Lung microvascular endothelial cell (primary cell): ENCODE data around the gene STAG1. TPM values are rescaled to one million over a fixed set of nuclear protein-coding genes. Genes with fewer than 3 reads are reported as not detected.
"Not testable (repeated sequence)": the region's sequence is repeated elsewhere in the genome, so short reads cannot be mapped to it uniquely, and the experiment has no call there.

ENCODE experiments used
- DNase-seq, 2 donors: peaks; one replicate each; pipeline versions ENCODE4 v3.0.0 to v3.0.0-alpha.2; 2010; ENCODE audit warnings: low read depth in 2 of 2
- total RNA-seq: library from RNA; depleted of rRNA; stranded (reverse); fragments of >200 nt; gene quantifications from 2 replicates; pipeline ENCODE4 v1.2.1, GENCODE V29; 2014

The STAG1 gene
- total RNA-seq, 1 donor from 2014 or later = 25.4 TPM

DNA sequence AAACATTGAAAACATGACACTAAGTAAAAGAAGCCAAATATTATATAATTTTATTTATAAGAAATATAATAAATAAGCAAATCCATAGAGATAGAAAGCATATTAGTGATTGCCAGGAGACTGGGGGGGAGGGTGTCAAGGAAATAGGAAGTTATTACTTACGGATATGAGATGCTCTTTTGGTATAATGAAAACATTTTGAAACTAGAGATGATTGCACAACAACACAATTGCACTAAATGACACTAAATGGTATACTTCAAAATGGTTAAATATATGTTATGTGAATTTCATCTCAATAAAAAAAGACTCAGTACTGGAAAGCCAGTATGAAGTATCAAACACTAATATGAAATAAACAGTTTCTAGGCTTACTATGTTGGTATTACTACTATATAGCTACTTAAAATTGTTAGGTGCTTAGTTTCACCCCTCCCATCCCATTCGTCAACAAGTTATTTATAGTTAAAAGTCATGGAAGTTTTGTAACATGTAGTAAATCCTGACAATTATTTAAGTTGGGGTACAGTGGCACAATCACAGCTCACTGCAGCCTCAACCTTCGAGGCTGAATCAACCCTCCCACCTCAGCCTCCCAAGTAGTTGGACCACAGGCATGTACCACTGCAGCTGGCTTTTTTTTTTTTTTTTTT is 43.7 kb downstream of the STAG1 start:
- DNase-seq = peak; percentile 13 to 40

DNA sequence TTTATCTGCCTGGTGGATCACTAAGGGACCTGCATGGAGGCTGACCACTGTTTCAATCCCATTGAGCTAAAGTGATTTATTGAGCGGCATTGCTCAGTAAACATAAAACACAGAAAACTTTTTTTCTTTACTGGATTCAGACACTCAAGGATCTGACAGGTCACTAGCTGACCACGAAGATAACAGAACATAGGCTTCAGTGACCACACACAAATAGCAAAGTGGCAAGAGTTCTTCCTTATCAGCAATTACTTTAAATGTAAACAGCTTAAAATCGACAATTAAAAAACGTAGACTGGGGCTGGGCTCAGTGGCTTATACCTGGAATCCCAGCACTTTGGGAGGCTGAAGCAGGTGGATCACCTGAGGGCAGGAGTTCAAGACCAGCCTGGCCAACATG is 48.7 kb downstream of the STAG1 start:
- no peak for DNase-seq

DNA sequence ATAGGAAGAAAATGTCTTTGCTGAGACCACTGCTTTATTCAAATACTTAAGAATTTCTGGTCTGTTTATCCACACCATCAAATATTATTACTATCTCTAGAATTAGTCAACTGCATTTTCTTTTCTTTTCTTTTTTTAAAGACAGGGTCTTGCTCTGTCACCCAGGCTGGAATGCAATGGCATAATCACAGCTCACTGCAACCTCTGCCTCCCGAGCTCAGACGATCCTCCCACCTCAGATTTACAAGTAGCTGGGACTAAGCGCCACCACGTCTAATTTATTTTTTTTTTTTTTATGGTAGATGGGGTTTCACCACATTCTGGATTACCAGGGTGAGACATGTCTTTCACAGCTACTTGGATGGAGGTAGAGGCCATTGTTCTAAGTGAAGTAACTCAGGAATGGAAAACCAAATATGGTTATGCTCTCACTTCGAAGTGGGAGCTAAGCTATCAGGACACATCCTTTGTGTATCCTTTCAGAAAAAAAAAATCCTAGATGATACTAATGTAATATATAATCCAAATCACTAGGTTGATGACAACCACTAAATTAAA is 52.8 kb downstream of the STAG1 start:
- DNase-seq = no peak

DNA sequence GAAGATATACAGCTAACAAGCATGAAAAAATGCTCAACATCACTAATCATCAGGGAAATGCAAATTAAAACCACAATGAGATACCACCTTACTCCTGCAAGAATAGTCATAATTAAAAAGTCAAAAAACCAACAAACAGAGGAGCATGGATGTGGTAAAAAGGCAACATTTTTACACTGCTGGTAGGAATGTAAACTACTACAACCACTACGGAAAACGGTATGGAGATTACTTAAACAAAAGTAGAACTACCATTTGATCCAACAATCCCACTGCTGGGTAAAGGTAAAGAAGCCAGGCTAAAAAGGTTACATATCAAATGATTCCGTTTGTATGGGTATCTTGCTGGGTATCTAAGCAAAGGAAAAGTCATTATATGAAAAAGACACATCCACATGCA is 53.8 kb downstream of the STAG1 start:
- no peak for DNase-seq

DNA sequence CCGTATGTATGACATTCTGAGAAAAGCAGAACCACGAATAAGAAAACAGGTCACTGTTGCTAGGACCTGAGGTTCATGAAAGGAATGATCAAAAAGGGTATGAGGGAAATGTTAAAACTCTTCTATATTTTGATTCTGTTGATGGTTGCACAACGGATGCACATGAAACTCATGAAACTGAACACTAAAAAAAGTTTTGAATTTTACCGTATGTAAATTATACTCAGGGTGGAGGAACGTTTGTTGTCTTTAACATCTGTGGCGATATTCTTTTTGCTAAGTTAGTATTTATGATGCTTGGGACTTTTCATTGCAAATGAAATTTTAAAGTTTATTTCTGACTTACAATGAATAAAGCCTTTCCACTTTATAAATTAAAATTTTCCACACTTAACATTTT is 55.4 kb downstream of the STAG1 start:
- no peak for DNase-seq

DNA sequence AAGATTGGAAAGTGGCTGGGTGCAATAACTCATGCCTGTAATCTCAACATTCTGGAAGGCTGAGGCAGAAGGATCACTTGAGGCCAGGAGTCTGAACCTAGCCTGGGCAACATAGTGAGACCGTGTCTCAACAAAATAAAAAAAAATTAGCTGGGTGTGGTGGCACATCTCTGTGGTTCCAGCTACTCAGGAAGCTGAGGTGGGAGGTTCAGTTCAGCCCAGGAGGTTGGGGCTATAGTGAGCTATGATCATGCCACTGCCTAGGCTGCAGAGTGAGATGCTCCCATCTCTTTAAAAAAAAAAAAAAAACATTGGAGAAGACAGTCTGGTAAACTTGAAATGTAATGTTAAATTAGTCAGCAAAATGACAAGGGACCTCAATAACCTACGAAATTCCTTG is 57.9 kb downstream of the STAG1 start:
- no peak for DNase-seq

DNA sequence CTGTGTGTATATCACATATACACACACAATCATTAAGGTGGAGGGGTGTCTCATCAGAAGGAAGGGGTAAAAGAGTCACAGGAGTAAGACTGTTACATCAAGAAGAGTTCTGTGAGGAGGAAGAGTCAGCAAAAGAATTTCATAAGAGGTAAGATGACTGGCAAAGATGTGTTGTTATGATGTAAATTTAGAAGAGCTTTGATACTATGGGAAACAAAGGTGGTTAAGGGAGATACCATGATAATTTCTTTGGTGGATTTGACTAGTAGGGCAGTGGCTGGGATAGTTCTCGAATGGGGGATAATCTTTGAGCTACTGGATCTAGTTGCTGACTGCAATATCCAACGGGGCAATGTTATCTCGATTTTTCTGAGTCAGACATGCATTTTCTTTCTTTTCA is 61.6 kb downstream of the STAG1 start:
- no peak for DNase-seq

DNA sequence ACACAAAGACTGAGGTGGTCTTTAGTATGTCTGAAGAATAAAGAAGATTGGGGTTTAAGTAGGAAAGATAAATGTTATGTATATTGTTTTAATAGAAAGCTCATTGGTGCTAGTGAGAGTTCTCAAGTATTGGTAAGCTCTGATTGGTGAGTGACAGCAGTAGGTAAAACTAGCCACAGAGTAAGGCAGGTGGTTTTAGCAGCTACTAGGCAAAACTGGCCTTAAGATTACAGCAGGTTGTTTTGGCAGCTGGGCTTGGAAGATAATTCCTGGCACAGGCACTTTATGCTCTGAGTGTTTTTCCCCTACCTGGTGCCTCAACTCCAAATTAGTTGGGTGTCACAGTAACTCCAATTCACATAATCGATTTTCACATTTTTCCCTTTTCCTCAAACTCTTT is 66.3 kb downstream of the STAG1 start:
- DNase-seq = no peak

DNA sequence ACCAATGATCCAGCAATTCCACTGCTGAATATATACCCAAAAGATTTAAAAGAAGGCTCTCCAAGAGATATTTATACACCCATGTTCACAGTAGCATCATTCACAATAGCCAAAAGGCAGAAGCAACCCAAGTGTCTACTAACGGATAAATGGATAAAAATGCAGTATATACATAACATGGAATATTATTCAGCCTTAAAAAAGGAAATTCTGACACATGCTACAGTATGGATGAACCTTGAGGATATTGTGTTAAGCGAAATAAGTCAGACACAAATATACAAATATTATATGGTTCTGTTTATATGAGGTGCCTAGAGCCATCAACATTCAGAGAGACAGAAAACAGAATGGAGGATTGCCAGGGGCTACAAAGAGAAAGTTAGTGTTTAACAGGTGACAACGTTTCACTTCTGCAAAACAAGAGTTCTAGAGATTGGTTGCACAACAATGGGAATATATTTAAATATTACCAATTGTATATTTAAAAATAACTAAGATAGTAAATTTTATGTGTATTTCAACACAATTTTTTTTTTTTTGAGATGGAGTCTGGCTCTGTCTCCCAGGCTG is 69.4 kb downstream of the STAG1 start:
- no peak for DNase-seq

DNA sequence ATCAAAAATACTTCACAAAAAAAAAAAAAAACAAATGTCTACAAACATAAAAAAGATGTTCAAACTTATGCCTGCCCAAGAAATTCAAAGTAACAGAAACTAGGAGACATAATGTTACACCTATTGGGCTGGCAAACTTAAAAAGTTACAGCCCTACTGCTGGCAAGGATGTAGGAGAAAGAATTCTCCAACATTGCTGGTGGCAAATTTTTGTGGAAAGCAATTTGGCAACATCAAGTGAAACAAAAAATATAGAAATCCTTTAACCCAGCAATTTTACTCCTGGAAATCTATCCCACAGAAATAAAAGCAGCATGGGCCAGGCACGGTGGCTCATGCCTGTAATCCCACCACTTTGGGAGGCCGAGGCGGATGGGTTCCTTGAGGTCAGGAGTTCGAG is 73.2 kb downstream of the STAG1 start:
- no peak for DNase-seq

DNA sequence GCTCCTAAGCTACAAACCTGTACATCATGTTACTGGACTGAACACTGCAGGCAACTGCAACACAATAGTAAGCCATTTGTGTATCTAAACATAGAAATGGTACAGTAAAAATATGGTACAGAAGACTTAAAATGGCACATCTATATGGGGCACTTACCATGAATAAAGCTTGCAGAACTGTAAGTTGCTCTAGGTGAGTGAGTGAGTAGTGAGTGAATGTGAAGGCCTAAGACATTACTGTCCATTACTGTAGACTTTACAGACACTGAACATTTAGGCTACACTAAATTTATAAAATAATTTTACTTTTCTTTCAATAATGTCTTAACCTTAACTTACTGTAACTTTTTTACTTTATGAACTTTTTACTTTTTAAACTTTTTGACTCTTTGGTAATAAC is 76.2 kb downstream of the STAG1 start:
- no peak for DNase-seq

DNA sequence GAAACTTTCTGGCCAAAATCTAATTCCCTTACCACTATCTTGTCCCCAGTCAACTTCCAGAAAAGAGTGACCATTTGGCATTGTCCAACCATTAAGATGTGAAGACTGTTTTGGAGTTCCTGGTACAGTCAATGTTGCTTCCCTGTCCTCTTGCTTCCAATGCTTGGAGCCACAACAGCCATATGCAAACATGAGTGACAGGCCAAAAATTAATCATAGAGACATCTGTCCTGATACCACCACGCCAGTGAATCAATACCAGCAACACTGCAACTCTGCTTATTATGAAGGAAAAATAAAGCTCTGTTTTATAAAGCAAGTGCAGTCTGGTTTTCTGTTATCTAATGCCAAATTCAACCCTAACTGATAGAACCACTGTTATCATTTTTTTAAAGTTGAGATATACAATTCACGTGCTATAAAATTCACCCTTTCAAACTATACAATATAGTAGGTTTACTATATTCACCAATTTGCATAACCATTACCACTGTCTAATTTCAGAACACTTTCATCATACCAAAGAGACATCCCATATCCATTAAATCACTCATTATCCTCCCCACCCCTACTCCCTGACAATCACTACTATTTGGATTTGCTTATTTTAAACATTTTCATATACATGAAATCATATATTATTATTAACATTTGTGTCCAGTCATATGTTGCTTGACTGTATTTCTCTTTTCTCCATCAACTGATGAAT is 76.9 kb downstream of the STAG1 start:
- DNase-seq = no peak

DNA sequence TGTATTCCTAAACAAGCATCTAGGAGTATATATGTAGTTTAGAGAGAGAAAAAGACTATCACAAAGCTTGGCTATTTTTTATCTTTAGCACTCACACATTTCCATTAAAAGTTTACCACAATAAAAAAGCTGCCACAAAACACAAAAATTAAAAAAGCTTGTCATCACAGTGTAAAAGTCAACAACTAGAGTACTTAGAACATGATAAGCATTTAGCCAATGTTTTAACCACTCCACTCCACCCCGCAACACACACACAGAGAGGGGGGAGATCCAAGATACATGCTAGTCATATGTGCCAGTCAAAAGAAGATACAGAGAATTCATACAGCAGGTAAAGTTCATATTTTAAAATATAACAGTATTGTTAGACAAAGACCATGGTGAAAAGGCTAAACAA is 79.7 kb downstream of the STAG1 start:
- DNase-seq = no peak

DNA sequence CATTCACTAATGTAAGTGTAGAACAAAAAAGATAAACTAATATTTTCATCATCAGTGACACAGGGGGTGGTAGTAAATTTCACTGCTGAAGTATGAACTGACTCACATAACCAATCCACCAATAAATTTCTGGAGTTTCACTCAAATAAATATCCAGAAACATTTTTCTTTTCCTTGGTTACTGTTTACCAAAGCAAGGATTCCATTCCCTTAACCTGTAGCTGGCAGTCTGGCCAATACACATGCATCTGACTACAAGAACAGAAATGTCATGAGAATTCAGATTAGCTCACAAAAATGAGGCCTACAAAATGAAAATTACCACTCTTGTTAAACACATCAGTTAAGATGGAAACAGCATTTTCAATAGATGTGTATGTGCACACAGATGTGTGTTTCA is 80.3 kb downstream of the STAG1 start:
- no peak for DNase-seq

DNA sequence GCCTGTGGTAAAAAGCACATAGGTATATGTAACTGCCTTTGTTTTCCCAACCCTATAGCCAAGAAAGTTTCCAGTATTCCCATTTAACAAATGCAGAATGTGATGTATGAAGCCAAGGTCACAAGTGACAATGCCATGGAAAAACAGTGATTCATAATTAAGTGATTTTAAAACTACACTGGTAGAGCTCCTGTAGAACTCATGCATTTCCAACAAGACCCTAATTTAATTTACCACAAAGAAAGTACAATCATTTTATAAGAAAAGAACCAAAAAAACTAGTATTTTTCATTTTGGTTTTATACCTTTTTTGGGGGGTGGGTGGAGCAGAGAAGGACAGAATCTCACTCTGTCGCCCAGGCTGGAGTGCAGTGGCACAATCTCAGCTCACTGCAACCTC is 82.0 kb downstream of the STAG1 start:
- peak in 1 of 2 donors; percentile 44 for DNase-seq

DNA sequence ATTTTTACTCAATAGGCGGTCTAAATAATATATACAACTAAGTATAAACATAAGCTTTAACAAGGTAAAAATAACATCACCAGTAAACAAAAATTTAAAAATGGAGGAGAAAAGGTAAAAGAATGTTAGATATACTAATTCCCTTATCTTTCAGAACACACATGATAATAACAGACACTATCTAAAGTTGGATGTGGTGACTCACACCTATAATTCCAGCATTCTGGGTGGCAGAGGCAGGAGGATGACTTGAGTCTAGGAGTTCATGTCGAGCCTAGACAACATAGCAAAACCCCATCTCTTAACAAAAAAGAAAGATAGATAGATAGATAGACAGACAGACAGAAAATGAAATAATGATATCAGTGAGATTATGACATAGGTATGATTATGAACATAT is 85.1 kb downstream of the STAG1 start:
- peak; percentile 24 to 29 for DNase-seq

DNA sequence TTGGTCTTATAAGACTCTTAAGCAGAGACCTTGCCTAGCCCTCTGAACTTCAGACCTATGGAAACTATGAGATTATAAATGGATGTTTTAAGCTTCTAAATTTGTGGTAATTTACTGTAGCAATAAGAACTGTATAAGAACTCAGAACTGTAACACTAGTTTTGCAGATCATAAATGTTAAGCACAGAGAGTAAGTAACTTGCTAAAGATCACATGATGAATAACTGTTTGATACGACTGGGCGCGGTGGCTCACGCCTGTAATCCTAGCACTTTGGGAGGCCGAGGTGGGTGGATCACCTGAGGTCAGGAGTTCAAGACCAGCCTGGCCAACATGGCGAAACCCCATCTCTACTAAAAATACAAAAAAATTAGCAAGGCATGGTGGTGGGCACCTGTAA is 85.9 kb downstream of the STAG1 start:
- not testable (repeated sequence) for DNase-seq

DNA sequence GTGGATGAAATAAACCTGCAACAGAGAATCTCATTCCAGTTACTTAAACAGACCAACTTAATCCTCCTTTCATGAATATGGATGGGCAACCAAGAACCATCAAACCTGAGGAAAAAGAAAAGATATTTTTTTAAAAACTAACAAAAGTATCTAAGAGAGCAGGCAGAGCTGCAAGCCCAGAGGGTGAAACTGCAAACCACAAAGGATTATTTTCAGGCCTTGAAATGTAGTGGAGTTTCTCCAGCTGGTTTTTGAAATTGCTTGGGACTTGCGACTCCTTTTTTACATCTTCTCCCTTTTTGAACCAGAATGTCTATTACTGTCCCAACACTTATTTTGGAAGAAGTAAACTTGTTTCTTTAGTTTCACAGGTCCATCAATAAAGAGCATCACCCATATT is 87.4 kb downstream of the STAG1 start:
- DNase-seq = no peak

DNA sequence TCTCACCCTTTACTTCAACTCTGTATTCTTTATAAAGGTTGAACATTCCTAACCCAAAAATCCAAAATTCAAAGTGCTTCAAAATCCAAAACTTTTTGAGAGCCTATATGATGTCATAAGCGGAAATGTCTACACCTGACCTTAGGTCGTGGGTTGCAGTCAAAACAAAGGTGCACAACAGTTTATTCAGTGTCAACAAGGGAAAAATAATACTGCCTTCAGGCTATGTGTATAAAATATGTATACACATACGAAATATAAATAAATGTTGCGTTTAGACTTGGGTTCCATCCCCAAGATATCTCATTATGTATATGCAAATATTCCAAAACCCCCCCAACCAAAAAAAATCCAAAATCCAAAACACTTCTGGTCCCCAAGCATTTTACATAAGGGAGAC is 90.9 kb downstream of the STAG1 start:
- DNase-seq = no peak

DNA sequence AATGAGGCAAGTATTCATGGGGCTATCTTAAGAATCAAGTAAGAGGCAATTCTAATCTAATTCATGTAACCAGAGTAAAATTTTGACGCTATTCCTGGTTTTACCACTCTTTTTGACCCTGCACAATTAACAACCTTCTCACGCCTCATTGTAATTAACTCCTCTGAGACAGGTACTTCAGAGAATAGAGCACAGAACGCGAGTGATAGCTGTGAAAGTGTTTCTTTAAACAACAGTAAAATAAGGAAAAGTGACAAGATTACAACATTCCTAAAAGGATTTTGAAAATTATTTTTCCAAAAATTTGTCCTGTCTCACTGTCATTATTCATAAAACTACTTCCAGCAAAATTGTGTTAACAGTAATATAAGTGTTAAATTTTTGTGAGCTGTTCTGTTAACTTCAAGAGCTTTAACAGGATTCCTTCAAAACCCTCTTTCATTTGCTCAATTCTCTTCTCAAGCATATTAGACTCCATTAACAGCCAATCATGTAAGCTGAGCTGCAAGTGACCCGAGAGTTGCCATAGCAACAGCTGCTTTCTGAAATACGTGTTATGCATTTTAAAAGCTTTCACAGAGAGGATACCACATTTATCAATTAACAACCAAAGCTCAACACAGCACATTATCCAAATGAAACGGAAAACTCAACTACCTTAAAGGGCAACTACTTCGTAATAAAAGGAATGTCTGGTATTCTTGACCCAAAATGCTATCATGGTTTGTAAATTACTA is 93.1 kb downstream of the STAG1 start:
- peak; percentile 32 to 40 for DNase-seq

DNA sequence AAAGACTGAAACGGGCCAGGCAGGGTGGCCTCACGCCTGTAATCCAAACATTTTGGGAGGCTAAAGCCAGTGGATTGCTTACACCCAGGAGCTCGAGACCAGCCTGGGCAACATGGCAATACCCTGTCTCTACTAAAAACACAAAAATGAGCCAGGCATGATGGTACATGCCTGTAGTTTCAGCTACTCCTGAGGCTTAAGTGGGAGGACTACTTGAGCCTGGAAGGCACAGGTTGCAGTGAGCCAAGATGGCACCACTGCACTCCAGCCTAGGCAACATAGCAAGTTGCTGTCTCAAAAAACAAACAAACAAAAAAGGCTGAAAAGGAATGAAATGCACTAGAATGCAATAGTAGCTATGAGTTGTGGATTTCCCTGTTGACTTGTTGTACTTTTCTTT is 94.7 kb downstream of the STAG1 start:
- no peak for DNase-seq

DNA sequence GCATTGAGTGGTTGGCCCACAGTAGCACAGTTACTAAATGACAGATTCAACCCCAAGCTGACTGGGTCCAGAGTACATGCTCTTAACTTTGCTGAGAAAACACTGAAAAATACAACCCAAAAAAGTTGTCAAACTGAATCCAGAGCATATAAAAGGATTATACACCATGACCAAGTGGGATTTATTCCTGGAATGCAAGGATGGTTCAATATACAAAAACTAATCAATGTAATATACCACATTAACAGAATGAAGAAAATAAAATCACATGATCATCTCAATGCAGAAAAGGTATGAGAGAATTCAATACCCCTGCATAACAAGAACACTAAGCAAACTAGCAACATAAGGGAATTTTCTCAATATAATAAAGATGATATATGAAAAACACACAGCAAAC is 98.5 kb downstream of the STAG1 start:
- no peak for DNase-seq
